ENCODE measurements around the gene HAVCR2.

DNA sequence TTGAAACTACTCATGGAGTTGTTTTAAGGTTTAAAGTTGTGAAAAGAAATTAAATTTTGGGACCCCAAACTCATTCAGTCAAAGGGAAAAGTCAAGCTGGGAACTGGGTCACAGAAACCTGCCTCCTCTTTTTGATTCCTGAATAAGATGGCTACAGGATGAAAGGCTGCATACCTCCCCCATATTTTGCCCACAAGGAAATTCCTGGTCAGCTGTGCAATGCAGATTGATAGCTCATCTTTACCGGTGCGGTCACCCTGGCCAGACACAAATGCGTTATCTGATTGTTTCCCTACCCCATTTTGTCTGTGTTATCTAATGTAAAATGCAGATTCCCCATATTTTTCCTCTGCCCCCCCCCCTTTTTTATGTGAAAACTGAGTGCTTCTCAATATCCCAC lies 1.3 kb downstream of the HAVCR2 start:
- TF ChIP-seq, protein P1, sequence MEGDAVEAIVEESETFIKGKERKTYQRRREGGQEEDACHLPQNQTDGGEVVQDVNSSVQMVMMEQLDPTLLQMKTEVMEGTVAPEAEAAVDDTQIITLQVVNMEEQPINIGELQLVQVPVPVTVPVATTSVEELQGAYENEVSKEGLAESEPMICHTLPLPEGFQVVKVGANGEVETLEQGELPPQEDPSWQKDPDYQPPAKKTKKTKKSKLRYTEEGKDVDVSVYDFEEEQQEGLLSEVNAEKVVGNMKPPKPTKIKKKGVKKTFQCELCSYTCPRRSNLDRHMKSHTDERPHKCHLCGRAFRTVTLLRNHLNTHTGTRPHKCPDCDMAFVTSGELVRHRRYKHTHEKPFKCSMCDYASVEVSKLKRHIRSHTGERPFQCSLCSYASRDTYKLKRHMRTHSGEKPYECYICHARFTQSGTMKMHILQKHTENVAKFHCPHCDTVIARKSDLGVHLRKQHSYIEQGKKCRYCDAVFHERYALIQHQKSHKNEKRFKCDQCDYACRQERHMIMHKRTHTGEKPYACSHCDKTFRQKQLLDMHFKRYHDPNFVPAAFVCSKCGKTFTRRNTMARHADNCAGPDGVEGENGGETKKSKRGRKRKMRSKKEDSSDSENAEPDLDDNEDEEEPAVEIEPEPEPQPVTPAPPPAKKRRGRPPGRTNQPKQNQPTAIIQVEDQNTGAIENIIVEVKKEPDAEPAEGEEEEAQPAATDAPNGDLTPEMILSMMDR (IDR thresholded peaks at IDR 0.05), result no peak
- TF ChIP-seq YY1 (IDR thresholded peaks at IDR 0.05; ENCODE audit: low read depth), result no peak

All from SK-N-SH (cell line).